Spleen (tissue), 13 donors: ENCODE results near the gene CCDC38. TPM values are rescaled to one million over a fixed set of nuclear protein-coding genes. Genes with fewer than 3 reads are reported as not detected.
A peak's percentile ranks its signal among the peaks of the same experiment; 100 is the strongest.

Experiments used
- DNase-seq: peaks from one replicate; pipeline ENCODE4 v3.0.0-alpha.2; 2020
- H3K27ac ChIP-seq, 8 donors: fragments of 200-600 bp; sonication (generic) in 7 of 8; 1 replicate in 4 of 8; 2 replicates in 4 of 8; pipeline versions ENCODE4 v1.5.0 to v1.8.0; 2016 to 2021; ENCODE audit warnings: inconsistent platforms in 4 of 8, mild to moderate bottlenecking in 4 of 8, moderate library complexity in 1 of 8
- H3K27me3 ChIP-seq, 7 donors: fragments of 200-600 bp; sonication (generic) in 6 of 7; replicated peaks in 1 of 7; 1 replicate in 4 of 7; 2 replicates in 3 of 7; pipeline versions ENCODE4 v1.5.0 to v1.8.0; 2016 to 2021; ENCODE audit warnings: inconsistent platforms in 3 of 7, mild to moderate bottlenecking in 1 of 7
- H3K36me3 ChIP-seq, 6 donors: fragments of 200-600 bp; sonication (generic) in 5 of 6; 1 replicate in 4 of 6; 2 replicates in 2 of 6; pipeline versions ENCODE4 v1.5.0 to v1.8.0; 2016 to 2021; ENCODE audit warnings: inconsistent platforms in 2 of 6
- H3K4me1 ChIP-seq, 6 donors: fragments of 200-600 bp; sonication (generic) in 5 of 6; 1 replicate in 3 of 6; 2 replicates in 3 of 6; pipeline versions ENCODE4 v1.5.0 to v1.8.0; 2016 to 2021; ENCODE audit warnings: inconsistent platforms in 3 of 6
- H3K4me3 ChIP-seq, 8 donors: fragments of 200-600 bp; sonication (generic) in 7 of 8; 1 replicate in 4 of 8; 2 replicates in 4 of 8; pipeline versions ENCODE4 v1.5.0 to v1.8.0; 2016 to 2021; ENCODE audit warnings: inconsistent platforms in 4 of 8, mild to moderate bottlenecking in 4 of 8, moderate library complexity in 2 of 8
- H3K9me3 ChIP-seq, 8 donors: fragments of 200-600 bp; sonication (generic) in 7 of 8; 1 replicate in 4 of 8; 2 replicates in 4 of 8; pipeline versions ENCODE4 v1.5.0 to v1.8.0; 2016 to 2021; ENCODE audit warnings: inconsistent platforms in 4 of 8
- POLR2A ChIP-seq, 3 donors: fragments of 450-650 bp; IDR thresholded peaks; one replicate each; pipeline ENCODE4 v1.5.1; 2017; ENCODE audit warnings: antibody characterized with exemption in 3 of 3, mild to moderate bottlenecking in 1 of 3
- POLR2AphosphoS5 ChIP-seq, 3 donors: sonication (generic); formaldehyde crosslinking; IDR thresholded peaks; one replicate each; pipeline ENCODE4 v1.5.1; 2017; ENCODE audit warnings: antibody characterized with exemption in 3 of 3
- whole genome bisulfite sequencing, 5 donors: extraction: QIAGEN DNeasy Blood & Tissue Kit in 3 of 5; methylation state at CpG; one replicate each; pipeline versions ENCODE4 v1.1.5 to v1.1.7; 2013 to 2018; 5-methylcytosine and 5-hydroxymethylcytosine counted together
- intact Hi-C: fragments of 100-400 bp; cut with DNase I; formaldehyde crosslinking; loops from one replicate; pipeline ENCODE4 v1.15.0; 2023; ENCODE audit warnings: low total_unique reads
- long read RNA-seq, 2 donors: transcript quantifications; one replicate each; lab custom pipeline, GENCODE V29; 2026
- polyA plus RNA-seq, 3 donors: library from polyadenylated mRNA; stranded (reverse); fragments of 200-250 nt; gene quantifications; one replicate each; pipeline ENCODE4 v1.2.1, GENCODE V29; 2013
- total RNA-seq, 7 donors: library from RNA; depleted of rRNA in 3 of 7; stranded (reverse); fragments of >200 nt in 3 of 7; fragmentation: NEBNext Ultra II Directional in 4 of 7; extraction: Animal tissue kit (Norgen Biotek cat#: 25700) in 4 of 7; gene quantifications; one replicate each; pipeline versions ENCODE4 v1.1.0 to v1.2.1, GENCODE V29; 2016 to 2021
- TF ChIP-seq, protein P1 (sequence below), 11 experiments: fragments of 200-600 bp in 7 of 11; fragments of 450-650 bp in 4 of 11; sonication (generic) in 4 of 11; IDR thresholded peaks in 8 of 11; conservative IDR thresholded peaks in 3 of 11; 1 replicate in 7 of 11; 2 replicates in 4 of 11; pipeline versions ENCODE4 v1.4.0 to v1.8.0; 2016 to 2021; ENCODE audit warnings: antibody characterized with exemption in 11 of 11, inconsistent platforms in 4 of 11, mild to moderate bottlenecking in 1 of 11
- donor health status: healthy with polysubstance abuse.
- donor health status: DM: no; HTN: no; CAD: no; lungs with moderate emphysema.
- donor health status: DM: no; HTN: no; CAD: no.
- donor health status: Bipolar disorder and iron deficiency.
- donor health status: healthy.
- donor health status: DM: no; HTN: no; CAD: no.
- donor health status: DM: yes; HTN: yes; CAD: no.

CCDC38 gene
- total RNA-seq: 1 to 10 TPM in 3 of 7 donors, under 1 TPM in 3, not detected in 1; 0.34 to 2.1 (median 1.2) TPM
- polyA plus RNA-seq: 1 to 10 TPM in 1 of 3 donors, under 1 TPM in 2; 0.46 to 1.2 (median 0.65) TPM
- long read RNA-seq, donor 1: 0 reads
- long read RNA-seq, donor 2: 0 reads

GRCh38 chr12:95942524-95943329, at the start of gene CCDC38:
Gene CCDC38 (minus strand): TSS chr12:95942614. CDS start chr12:95936509, 6,105 bp downstream.
- H3K36me3 ChIP-seq: no peaks in the 10 kb centered on the region
- no peaks in the 10 kb centered on the region for H3K27me3 ChIP-seq
- WGBS, 5 donors: 0 to 1% (median 1%) methylated on average over 19 to 51 of the region's 51 CpGs
- TF ChIP-seq POLR2AphosphoS5 (IDR thresholded peaks at IDR 0.05) (peak; percentile 5 to 67 (median 40)), POLR2A (IDR thresholded peaks at IDR 0.05) (peak in 1 of 3 donors; percentile 1)
- TF ChIP-seq, protein P1, sequence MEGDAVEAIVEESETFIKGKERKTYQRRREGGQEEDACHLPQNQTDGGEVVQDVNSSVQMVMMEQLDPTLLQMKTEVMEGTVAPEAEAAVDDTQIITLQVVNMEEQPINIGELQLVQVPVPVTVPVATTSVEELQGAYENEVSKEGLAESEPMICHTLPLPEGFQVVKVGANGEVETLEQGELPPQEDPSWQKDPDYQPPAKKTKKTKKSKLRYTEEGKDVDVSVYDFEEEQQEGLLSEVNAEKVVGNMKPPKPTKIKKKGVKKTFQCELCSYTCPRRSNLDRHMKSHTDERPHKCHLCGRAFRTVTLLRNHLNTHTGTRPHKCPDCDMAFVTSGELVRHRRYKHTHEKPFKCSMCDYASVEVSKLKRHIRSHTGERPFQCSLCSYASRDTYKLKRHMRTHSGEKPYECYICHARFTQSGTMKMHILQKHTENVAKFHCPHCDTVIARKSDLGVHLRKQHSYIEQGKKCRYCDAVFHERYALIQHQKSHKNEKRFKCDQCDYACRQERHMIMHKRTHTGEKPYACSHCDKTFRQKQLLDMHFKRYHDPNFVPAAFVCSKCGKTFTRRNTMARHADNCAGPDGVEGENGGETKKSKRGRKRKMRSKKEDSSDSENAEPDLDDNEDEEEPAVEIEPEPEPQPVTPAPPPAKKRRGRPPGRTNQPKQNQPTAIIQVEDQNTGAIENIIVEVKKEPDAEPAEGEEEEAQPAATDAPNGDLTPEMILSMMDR (IDR thresholded peaks at IDR 0.05 in 8 of 11, conservative IDR thresholded peaks at IDR 0.05 in 3 of 11): no peak
- peak; percentile 94 for DNase-seq
- H3K9me3 ChIP-seq: no peaks in the 10 kb centered on the region
- H3K27ac ChIP-seq: peak within 1 kb of the TSS; percentile 82 to 95 (median 91)
- H3K4me3 ChIP-seq: peak within 1 kb of the TSS; percentile 58 to 95 (median 86)
- intact Hi-C loops: no loop called here
- peaks cover 0 to 37% (median 20%) of the 10 kb centered on the region in 6 donors for H3K4me1 ChIP-seq

DNA sequence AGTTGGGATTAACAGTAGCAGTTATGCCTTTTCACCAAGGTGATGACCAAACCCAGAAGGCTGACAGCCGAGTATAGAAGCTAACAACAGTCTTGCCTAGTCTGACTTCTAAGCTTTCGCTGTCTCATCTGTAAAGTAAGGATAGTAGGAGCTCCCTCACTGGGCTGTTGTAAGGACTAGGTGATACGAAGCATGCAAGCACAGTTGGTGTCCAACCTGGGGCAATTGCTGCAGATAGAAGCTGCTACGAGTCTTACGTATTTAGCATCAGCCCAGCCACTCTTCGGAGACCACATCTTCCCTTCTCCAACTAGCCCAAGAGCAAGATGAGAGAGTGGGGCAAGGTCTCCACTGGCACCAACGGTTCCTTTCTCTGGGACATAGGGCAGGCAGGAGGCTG, 47.7 kb upstream of the CCDC38 start:
- H3K4me3 ChIP-seq: no peak overlapping the region
- WGBS, 5 donors: 74 to 89% (median 84%) methylated on average over 6 to 7 of the region's 7 CpGs
- H3K36me3 ChIP-seq: peaks cover 0 to 90% (median 0%) of the 10 kb centered on the region in 6 donors
- no peak overlapping the region for H3K27ac ChIP-seq
- H3K4me1 ChIP-seq: peaks cover 0 to 4% (median 0%) of the 10 kb centered on the region in 6 donors
- DNase-seq: no peak
- intact Hi-C loops: loop anchor here (10.0 kb wide), 1 partner anchor 165 kb away; no protein-coding TSS in a partner anchor
- TF ChIP-seq POLR2AphosphoS5 (IDR thresholded peaks at IDR 0.05) (no peak), POLR2A (IDR thresholded peaks at IDR 0.05) (no peak)
- TF ChIP-seq, protein P1 (IDR thresholded peaks at IDR 0.05 in 8 of 11, conservative IDR thresholded peaks at IDR 0.05 in 3 of 11): no peak
- H3K9me3 ChIP-seq: no peaks in the 10 kb centered on the region
- no peaks in the 10 kb centered on the region for H3K27me3 ChIP-seq

- no peak overlapping the region for H3K27ac ChIP-seq
- no peak overlapping the region for H3K4me3 ChIP-seq
- DNase-seq: no peak
- no peaks in the 10 kb centered on the region for H3K9me3 ChIP-seq
- intact Hi-C loops: loop anchor here (10.0 kb wide), 1 partner anchor 165 kb away; no protein-coding TSS in a partner anchor
- H3K4me1 ChIP-seq: no peaks in the 10 kb centered on the region
- TF ChIP-seq POLR2AphosphoS5 (IDR thresholded peaks at IDR 0.05) (no peak), POLR2A (IDR thresholded peaks at IDR 0.05) (no peak)
- TF ChIP-seq, protein P1 (IDR thresholded peaks at IDR 0.05 in 8 of 11, conservative IDR thresholded peaks at IDR 0.05 in 3 of 11): no peak
- WGBS, 5 donors: 33 to 47% (median 39%) methylated on average over 4 of the region's 4 CpGs
- no peaks in the 10 kb centered on the region for H3K27me3 ChIP-seq
- peaks cover 0 to 89% (median 0%) of the 10 kb centered on the region in 6 donors for H3K36me3 ChIP-seq
Observed at GRCh38 chr12:95989504-95990123, 47.2 kb upstream of the CCDC38 start.
